GM19324 (cell line): ENCODE measurements around the gene MLN.
"Not testable (repeated sequence)": the region's sequence is repeated elsewhere in the genome, so short reads cannot be mapped to it uniquely, and the experiment has no call there.

Experiments used
- ATAC-seq: cut with Tn5 transposase; IDR thresholded peaks from one replicate; pipeline ENCODE4 v1.9.1; 2021; ENCODE audit warnings: mild to moderate bottlenecking, moderate library complexity; ENCODE audit not compliant: unreplicated experiment, low FRiP score

MLN gene

DNA sequence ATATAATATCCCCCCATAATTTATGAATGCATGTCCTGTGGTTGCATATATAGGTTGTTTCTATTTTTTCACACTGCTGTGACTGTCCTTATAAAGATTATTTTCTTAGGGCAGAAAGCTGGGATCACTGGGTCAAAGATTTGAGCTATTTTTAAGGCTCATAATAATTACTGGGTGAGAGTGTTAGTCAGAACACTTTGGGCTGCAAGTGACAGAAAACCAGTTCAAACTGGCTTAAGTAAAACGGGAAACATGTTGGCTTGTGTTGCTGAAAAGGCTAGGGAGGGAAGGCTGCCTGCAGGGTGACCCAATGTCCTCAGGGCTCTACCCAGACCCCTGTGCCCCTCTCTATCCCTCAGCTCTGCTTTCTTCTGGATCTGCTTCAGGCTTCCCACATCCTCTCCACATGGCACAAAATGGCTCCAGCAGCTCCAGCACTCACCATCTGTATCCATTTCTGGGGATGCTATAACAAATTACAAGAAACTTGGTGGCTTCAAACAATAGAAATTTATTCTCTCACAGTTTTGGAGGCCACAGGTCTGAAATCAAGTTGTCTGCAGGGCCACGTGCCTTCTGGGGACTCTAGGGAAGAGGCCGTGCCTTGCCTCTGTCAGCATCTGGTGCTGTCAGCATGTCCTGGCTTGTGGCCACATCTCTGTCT is 33.1 kb upstream of the MLN start:
- ATAC-seq = no peak

DNA sequence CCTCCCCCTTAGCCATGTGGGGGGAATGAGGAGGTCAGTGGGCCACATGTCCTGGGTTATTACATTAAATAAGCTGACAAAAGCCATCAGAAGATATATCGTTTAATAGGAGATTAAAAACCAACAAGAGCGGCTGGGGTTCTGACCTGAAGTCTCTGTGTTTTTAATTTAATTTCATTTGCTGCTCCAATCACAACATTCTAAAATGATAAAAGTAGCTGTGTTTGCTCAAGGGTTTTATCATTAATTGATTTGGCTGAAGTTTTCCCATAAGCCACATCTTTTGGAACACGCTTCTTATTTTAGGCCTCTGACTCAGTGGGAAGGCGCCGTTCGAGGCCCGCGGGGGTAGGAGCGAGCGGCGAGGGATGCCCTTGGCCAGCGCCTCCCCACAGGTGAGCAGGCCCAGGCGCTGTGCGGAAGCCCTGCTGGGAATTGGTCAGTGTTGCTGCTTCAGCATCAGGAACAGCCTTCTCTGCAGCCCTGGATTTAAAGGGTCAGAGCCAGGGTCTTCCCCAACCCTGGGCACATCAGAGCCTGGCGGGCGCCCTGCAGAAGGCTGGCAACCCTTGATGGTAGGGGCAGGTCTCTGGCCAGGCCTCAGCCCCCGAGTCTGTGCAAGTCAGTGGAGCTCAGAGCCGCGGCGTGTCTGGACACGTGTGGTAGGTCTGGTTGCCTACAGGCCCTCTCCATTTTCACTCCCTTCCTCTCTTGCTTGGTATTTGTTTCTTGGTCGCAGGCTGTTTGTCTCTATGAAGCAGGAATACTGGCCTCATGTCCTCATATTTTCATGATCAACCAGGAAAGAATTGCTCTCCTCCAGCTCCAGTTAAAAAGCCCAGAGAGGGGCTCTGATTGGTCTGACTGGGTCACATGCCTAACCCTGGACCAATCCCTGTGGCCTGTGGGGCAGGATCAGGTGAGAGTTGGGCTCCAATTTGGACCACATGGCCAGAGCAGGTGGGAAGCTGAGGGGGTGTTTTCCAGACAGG is 30.9 kb upstream of the MLN start:
- ATAC-seq = no peak

DNA sequence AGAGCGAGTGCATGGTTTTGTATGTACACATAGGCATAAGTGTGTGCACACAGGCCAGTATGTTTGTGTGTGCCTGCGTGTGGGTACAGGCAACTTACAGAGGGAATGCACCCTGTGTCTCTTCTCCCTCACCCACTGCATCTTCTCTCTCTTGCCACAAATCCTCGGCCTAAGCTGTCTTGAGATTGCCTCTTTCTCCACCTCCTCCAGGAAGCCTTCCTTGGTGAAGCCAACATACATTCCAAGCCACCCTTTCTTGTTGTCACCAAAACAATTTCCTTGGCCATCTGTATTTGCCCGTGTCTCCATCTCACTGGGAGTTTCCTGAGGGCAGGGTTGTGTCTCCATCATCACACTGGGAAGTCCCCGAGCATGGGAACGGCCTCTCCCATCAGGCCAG is 29.8 kb upstream of the MLN start:
- no peak for ATAC-seq

DNA sequence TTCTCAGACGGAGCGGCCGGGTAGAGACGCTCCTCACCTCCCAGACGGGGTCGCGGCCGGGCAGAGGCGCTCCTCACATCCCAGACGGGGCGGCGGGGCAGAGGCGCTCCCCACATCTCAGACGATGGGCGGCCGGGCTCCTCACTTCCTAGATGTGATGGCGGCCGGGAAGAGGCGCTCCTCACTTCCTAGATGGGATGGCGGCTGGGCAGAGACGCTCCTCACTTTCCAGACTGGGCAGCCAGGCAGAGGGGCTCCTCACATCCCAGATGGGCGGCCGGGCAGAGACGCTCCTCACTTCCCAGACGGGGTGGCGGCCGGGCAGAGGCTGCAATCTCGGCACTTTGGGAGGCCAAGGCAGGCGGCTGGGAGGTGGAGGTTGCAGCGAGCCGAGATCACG is 29.0 kb upstream of the MLN start:
- not testable (repeated sequence) for ATAC-seq

DNA sequence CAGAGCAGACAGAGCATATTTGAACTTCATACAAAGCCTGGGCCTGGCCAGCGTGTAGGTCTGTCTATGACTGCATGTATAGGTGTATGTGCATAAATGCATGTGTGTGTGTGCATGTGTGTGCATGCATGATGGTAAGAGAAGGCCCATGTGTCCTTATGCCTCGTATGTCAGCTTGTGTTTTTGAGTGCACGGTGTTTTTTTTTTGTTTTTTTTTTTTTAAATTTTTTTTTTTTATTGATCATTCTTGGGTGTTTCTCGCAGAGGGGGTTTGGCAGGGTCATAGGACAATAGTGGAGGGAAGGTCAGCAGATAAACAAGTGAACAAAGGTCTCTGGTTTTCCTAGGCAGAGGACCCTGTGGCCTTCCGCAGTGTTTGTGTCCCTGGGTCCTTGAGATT is 27.9 kb upstream of the MLN start:
- ATAC-seq = not testable (repeated sequence)

DNA sequence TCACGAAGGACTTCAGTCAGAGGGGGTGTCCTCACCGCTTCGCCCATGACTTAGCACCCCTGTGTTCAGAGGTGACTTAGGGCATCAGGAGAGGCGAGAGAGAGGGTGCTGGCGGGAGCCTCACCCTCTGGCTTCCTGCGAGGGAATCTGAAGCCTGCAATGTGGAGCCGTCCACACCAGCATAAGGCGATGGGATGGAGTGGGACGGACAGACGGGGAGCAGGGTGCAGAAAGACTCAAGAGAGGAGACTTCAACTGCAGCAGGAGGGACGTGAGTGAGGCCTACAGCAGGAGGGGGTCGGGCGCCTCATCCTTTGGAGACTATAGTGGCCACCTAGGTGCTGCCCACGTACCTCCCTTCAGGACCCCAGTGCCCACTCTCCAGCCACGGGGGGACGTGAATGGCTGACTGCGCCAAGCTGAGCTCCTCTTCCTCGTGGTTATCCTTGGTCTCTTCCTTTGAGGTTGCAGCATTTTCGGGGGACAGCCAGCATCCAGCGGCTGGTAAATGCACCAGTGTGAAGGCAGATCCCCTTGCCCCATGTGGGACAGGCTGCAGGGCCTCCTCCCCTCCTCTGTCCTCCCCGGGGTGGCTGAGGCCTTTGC is 26.9 kb upstream of the MLN start:
- ATAC-seq = no peak

DNA sequence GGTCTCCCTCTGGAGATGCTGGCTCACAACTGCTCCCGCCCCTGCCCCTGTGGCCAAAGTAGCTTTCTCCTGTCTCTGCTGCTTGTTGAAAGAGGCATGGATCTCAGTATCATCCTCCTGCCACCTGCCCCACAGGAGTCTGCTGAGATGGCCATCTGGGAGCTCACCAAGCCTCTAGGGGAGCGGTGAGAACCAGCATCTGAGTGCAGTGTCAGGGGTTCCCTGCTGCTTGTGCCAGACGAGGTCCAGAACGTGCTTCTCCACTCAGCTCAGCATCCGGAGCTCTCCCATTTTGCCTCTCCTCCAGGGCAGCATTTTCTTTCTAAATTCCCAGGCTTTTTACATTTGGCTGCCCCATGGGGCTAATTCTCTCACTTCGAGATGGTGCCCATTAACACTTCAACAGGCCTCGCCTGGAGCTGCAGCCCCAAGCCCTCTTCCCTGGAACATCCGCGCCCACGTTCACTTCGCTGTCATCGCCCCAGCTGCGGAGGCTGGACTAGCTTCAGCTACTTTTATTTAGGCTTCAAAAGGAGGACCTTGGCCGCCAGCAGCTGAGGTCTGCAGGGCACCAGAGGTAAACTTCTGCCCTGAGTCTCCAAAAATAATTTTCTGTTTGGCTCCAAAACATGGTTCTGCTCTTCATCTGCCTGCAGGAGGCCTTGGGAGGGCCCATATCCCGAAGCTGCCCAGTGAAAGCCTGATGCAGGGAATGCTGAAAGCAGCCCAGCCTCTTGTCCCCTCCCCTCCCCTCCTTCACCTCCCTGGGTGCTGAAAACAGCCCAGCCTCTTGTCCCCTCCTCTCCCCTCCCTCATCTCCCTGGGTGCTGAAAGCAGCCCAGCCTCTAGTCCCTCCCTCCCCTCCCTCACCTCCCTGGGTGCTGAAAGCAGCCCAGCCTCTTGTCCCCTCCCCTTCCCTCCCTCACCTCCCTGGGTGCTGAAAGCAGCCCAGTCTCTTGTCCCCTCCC is 25.2 kb upstream of the MLN start:
- ATAC-seq = no peak

DNA sequence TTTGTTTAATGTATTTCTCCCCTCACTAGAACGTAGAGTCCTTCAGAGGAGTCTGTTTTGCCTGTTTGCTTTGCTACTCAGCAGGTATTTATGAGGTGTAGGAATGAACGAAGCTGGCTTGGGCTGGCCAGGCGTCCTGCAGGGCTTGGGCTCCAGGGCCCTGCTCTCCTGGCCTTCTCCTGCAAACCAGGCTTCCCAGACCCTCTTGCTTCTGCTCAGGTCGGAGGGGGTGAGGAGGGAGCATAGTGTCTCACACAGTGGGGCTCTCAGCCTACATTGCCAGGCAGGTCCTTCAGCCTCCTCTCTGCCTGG is 24.6 kb upstream of the MLN start:
- ATAC-seq = no peak

DNA sequence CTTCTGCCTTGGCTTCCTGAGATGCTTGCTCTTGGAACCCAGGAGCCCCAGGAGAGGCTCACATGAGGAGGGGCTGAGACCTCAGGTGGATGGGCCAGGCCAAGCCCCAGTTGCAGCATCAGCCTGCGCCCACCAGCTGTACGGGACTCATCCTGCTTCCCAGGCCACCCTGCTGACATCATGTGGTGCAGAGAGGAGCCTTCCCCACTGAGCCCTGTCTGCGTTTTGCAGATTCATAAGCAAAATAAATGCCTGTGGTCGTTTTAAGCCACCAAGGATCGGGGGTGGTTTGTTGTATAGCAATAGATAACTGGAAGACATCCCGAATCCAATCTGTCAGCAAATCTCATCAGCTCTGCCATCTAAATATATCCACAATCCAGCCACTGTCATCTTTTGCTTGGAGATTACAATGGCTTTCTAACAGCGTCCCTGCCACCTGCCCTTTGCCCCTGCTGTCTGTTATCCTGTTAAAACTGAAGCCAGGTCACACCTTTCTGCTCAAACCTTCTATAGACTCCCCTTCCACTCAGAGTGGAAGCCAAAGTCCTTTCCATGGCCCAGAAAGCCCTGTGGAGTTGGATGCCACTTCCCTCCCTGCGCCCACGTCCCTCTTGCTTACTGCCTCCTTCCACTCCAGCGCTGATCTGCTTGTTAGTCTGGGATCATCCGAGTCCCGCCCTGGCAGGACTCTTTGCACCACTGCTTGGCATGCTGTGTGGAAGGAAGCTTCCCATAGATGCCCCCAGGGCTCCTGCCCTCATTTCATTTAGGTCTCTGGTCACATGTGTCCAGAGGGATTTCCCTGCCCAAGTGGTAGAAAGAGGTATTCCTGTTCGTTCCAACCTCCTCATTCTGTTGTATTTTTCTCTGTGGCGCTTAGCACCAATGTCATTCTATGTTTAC is 24.0 kb upstream of the MLN start:
- ATAC-seq = no peak

DNA sequence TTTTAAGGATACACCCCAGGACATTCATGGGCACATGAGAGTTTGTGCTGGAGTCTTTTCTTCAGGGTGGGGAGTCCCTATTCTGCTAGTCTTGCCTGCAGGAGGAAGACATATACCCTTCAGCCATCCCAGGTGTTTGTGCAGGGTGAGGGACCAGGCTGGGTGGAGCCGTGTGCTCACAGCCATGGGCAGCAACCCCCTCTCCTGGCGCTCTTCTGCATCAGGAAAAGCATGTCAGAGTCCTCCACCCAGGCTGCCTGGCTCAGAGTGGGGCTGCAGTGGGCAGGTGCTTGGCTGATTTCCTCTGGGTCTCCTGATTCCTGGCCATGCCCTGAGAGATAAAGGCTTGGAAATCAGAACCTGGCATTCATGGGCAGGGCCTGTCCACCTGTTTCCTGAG is 22.7 kb upstream of the MLN start:
- ATAC-seq = no peak

DNA sequence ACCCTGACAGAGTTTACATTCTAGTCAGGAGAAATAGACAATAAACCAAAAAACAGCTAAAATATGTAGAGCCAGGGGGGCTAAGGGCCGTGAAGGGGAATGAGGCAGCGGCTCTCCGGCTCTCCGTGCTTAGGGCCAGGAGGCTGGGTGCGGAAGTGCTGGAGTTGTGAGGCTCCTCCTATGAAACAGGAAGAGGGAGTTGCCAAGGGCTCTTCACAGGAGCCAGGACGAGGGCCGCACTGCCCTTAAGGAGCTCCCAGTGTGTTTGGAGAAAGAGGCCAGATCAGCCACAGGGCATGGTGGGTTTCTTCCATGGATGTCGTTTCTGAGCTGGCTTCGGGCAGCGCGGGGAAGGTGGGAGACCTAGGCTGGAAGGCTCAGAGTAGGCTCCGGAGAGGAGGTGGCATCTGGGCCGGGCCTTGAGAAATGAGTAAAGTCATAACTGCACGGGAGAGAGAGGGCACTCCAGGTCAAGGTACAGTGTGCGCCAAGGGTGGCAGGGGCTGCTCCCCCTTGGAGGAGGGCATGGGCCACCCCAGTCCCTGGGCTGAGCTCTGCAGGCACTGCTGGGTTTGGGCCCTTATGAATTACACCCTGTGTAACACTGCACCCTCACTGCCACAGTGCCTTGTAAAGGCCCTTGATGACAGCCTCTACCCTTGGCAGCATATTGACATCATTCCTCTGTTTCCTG is 20.8 kb upstream of the MLN start:
- no peak for ATAC-seq

DNA sequence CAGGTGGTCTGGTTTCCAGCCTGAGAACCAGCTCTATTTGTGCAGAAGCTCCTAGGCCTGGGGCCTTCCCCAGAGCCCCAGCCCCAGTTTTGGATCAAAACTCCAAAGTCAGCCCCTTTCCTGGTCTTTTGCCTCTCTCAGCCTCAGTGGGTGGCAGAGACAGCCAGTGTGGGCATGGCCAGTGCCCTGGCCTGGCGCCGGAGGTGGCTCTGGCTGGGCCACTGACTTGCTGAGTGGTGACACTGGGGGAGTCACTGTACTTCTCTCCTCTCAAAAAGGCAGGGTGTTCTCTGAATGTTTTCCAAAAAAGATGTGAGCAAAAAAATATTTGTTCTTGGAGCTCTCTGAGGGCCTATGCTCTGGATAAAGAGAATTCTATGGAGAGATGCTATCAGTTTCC is 20.0 kb upstream of the MLN start:
- ATAC-seq = no peak

DNA sequence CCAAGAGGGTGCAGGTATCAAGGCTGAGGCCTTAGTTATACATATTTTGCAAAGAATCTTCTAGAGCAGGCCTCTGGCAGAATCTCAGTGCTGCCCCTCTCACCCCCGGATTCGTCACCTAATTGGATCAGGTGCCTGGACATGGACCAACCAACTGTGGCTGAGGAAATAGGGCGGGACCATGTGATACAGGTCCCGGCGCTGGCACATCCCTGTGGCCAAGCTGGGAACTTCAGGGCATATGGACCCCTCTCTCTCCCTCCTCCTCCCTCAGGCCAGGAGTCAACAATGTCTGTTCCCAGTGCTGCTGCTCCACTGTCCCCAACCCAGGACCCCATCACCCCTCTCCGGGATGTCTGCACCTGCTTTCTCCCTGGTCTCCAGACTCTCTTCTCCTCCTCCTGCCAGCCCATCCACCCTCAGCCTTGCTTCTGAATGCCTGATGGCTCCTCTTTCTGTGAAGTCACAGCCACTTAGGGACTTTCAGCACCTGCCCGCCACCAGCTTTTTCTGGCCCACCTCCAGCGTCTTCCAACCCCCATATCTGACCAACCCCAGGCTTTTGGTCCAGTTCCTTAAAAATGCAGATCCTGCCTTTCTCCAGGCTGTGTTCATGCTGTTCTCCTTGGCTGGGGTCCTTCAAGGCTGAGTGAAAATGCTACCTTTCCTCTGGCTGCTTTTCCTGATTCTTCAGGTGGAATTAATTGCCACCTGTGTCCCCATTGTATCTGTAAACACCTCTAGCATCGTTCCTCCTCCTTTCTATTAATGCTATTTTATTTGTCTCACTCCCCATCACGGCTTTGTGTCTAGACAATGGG is 19.0 kb upstream of the MLN start:
- ATAC-seq = no peak

DNA sequence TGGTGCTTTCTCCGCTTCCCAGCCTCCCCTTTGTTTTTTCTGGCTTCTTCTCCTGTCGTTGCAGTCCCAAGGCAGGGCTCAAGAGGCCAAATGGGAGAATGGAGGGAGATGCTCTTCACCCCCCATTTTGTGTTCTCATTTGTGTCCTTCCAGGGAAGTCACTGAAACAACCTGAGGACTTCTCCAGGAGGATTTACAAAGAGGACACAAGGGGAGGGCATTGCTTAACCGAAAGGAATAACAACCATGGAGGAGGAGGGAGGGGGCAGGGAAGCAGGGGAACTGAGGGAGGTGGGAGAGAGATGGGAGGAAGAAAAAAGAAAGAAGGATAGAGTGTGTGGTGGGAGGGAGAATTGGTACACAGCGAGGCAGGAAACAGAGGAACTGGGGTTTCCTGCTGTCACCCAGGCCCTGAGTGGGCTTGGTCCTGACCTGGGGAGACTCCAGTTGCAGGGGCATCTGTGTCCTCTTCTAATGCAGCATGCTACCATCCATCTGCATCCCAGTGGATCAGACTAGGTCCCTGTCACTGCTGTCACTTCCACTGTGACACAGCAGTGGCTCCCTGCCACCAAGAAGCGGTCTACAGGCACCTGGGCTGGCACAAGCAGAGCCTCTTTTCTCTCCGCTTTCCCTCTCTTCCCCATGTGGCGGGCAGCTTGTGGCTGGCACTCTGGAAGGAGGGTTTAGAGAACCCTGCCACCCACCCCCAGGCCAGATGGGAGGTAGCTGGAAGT is 17.1 kb upstream of the MLN start:
- no peak for ATAC-seq

DNA sequence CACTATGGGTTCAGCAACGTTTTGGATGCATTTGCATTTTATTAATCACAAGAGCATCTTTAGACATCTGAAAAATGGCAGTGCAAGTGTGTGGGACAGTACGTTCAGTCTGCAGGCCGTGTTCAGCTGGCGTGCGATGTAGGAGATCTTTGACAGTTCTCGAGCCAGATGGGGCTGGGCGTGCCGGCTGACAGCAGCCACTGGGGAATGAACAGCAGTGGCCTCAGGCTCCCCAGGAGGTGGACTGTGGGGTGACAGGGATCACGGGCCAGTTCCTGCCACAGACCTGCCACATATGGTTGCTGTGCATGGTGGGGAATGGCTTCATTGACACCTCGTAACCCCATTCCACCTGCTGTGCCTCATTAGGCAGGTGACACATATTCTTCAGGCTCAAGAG is 16.4 kb upstream of the MLN start:
- no peak for ATAC-seq

DNA sequence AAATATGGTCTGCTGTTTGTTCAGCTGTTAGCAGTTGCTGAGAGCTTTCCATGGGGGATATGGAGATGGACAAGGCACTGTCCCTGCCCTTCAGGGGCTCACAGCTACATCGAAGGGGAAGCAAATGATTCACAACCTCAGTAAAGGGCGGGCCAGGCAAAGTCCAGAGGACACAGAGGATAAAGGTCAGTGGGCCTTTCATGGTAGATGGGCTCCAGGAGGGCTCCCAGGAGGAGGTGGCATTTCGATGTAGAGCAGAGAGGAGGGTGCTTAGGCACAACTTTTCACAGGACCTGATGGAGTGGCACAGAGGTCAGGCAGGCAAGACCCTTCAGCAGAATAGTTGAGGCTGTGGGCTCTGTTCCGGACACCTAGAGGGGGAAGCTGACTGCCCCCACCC is 15.2 kb upstream of the MLN start:
- ATAC-seq = no peak

DNA sequence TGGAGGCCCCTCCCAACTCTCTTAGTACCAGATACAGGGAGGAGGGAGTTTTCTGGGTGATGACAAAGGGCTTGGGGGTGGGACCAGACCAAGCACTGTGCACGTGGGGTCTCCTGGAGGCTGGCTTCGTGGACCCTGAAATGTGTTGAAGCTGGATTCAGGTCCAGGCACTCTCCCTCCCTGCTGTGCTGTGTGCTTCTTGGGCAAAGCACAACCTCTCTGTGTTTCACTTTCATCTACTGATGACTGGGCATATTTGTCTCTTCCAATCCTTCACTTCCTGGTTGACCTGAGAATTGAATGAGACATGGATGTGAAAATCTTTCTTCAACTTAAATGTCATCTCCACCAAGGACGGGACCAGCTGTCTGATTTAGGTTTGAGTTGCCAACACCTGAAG is 14.5 kb upstream of the MLN start:
- ATAC-seq = no peak
